Subcutaneous abdominal adipose tissue (tissue), 5 donors: Measurements from ENCODE around the gene CRISPLD2.

Source experiments
- H3K27ac ChIP-seq: one replicate; pipeline ENCODE4 v1.7.0; 2013; ENCODE audit warnings: low read depth, mild to moderate bottlenecking, inconsistent platforms, low read length, moderate library complexity
- H3K27me3 ChIP-seq, 5 donors: one replicate each; pipeline ENCODE4 v1.7.0; 2013; ENCODE audit warnings: low read length in 5 of 5, inconsistent platforms in 1 of 5; ENCODE audit not compliant: control insufficient read depth in 5 of 5, insufficient read depth in 4 of 5
- H3K36me3 ChIP-seq, 5 donors: one replicate each; pipeline ENCODE4 v1.7.0; 2013; ENCODE audit warnings: low read length in 5 of 5; ENCODE audit not compliant: control insufficient read depth in 5 of 5, insufficient read depth in 5 of 5
- H3K4me1 ChIP-seq, 5 donors: one replicate each; pipeline ENCODE4 v1.7.0; 2013; ENCODE audit warnings: low read length in 5 of 5, mild to moderate bottlenecking in 3 of 5, moderate library complexity in 1 of 5; ENCODE audit not compliant: control insufficient read depth in 5 of 5, insufficient read depth in 5 of 5
- H3K4me3 ChIP-seq, 5 donors: one replicate each; pipeline ENCODE4 v1.7.0; 2013; ENCODE audit warnings: low read length in 5 of 5, low read depth in 1 of 5
- H3K9ac ChIP-seq, 5 donors: one replicate each; pipeline ENCODE4 v1.7.0; 2013; ENCODE audit warnings: low read length in 5 of 5, mild to moderate bottlenecking in 4 of 5, moderate library complexity in 3 of 5
- H3K9me3 ChIP-seq, 5 donors: one replicate each; pipeline ENCODE4 v1.7.0; 2013; ENCODE audit warnings: low read length in 5 of 5; ENCODE audit not compliant: control insufficient read depth in 5 of 5
- donor health status: healthy.
- donor health status: healthy.
- donor health status: healthy.
- donor health status: healthy.
- donor health status: healthy.

Gene CRISPLD2

GRCh38 chr16:84911486-84912216, 91.9 kb downstream of the CRISPLD2 start:
- no peaks in the 10 kb centered on the region for H3K9me3 ChIP-seq
- no peak overlapping the region for H3K9ac ChIP-seq
- peaks cover 0 to 16% (median 6%) of the 10 kb centered on the region in 5 donors for H3K4me1 ChIP-seq
- H3K36me3 ChIP-seq: peaks cover 0 to 4% (median 0%) of the 10 kb centered on the region in 5 donors
- H3K27ac ChIP-seq: no peak overlapping the region
- peaks cover 3 to 19% (median 4%) of the 10 kb centered on the region in 5 donors for H3K27me3 ChIP-seq
- H3K4me3 ChIP-seq: no peak overlapping the region

DNA sequence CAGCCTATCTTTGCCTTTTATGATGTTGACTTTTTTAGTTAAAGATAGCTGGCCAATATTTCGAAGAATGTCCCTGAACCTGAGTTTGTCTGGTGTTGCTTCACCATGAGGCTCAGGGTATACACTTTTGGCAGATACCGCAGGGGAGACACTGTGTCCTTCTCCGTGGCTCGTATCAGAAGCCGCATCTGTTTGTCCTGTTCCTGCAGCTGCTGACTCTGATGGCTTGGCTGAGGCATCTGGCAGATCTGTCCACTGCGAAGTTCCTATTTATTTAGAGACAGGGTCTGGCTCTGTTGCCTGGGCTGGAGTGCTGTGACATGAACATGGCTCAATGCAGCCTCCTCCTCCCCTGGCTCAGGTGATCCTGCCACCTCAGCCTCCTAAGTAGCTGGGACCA, 93.5 kb downstream of the CRISPLD2 start:
- Histone ChIP-seq H3K9me3 (no peaks in the 10 kb centered on the region), H3K36me3 (no peaks in the 10 kb centered on the region), H3K9ac (no peak overlapping the region), H3K4me3 (no peak overlapping the region), H3K4me1 (peaks cover 0 to 12% (median 0%) of the 10 kb centered on the region in 5 donors), H3K27ac (no peak overlapping the region), H3K27me3 (peaks cover 3 to 31% (median 4%) of the 10 kb centered on the region in 5 donors)

- Histone ChIP-seq H3K27me3 (peaks cover 3 to 40% (median 9%) of the 10 kb centered on the region in 5 donors), H3K4me3 (no peak overlapping the region), H3K27ac (no peak overlapping the region), H3K9ac (no peak overlapping the region), H3K36me3 (no peaks in the 10 kb centered on the region), H3K9me3 (no peaks in the 10 kb centered on the region), H3K4me1 (peaks cover 0 to 12% (median 0%) of the 10 kb centered on the region in 5 donors)
Measured at GRCh38 chr16:84914273-84914672, 94.5 kb downstream of the CRISPLD2 start.

- Histone ChIP-seq H3K9me3 (no peaks in the 10 kb centered on the region), H3K27me3 (peaks cover 3 to 43% (median 9%) of the 10 kb centered on the region in 5 donors), H3K4me1 (peaks cover 0 to 15% (median 3%) of the 10 kb centered on the region in 5 donors), H3K9ac (no peak overlapping the region), H3K27ac (no peak overlapping the region), H3K4me3 (no peak overlapping the region), H3K36me3 (no peaks in the 10 kb centered on the region)
Measured at GRCh38 chr16:84916178-84916577, 96.4 kb downstream of the CRISPLD2 start.

GRCh38 chr16:84916850-84917249, 97.1 kb downstream of the CRISPLD2 start:
- H3K9me3 ChIP-seq: no peaks in the 10 kb centered on the region
- no peak overlapping the region for H3K9ac ChIP-seq
- H3K36me3 ChIP-seq: no peaks in the 10 kb centered on the region
- peaks cover 0 to 15% (median 1%) of the 10 kb centered on the region in 5 donors for H3K4me1 ChIP-seq
- H3K27me3 ChIP-seq: peaks cover 3 to 43% (median 9%) of the 10 kb centered on the region in 5 donors
- no peak overlapping the region for H3K4me3 ChIP-seq
- H3K27ac ChIP-seq: no peak overlapping the region

DNA sequence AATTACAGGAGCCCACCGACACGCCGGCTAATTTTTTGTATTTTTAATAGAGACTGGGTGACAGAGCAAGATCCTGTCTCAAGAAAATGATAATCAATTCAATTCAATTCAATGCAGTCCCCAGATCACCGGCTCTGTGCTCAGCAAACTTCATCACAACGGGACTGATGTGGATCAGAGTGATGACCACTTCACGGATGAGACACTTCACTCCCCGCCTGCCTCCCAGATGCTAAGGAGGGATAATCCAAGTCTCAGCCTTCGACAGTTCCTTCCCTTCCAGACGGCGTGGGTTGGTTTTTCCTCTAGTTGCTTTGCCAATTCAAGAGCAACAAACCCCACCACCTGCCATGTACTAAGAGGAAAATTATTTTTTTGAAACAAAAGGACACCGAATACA, 97.7 kb downstream of the CRISPLD2 start:
- peaks cover 3 to 21% (median 4%) of the 10 kb centered on the region in 5 donors for H3K4me1 ChIP-seq
- no peaks in the 10 kb centered on the region for H3K36me3 ChIP-seq
- no peaks in the 10 kb centered on the region for H3K9me3 ChIP-seq
- peaks cover 3 to 43% (median 9%) of the 10 kb centered on the region in 5 donors for H3K27me3 ChIP-seq
- no peak overlapping the region for H3K27ac ChIP-seq
- H3K9ac ChIP-seq: no peak overlapping the region
- H3K4me3 ChIP-seq: no peak overlapping the region

GRCh38 chr16:84918006-84918909, 98.5 kb downstream of the CRISPLD2 start:
- no peaks in the 10 kb centered on the region for H3K9me3 ChIP-seq
- H3K4me1 ChIP-seq: peaks cover 4 to 27% (median 11%) of the 10 kb centered on the region in 5 donors
- H3K4me3 ChIP-seq: no peak overlapping the region
- no peak overlapping the region for H3K9ac ChIP-seq
- H3K27me3 ChIP-seq: peaks cover 3 to 40% (median 9%) of the 10 kb centered on the region in 5 donors
- no peak overlapping the region for H3K27ac ChIP-seq
- H3K36me3 ChIP-seq: no peaks in the 10 kb centered on the region

DNA sequence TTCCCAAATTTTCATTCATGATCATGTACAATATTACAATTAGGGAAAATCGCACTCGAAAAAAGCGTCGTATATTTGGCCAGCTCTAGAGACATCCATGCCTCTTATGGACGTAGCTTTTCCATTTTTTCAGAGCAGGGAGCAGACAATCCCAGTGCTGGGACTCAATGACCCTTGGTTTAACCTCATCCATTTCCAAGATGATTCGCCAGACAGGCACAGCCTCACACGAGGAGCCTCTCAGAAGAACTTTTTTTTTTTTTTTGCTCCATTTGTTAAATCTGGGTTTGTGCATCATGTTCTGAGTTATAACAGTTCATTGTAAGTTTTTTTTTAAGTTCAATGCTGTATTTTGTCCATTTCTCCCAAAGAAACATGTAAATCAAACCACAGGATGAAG, 99.5 kb downstream of the CRISPLD2 start:
- no peak overlapping the region for H3K9ac ChIP-seq
- H3K27ac ChIP-seq: no peak overlapping the region
- H3K4me1 ChIP-seq: peaks cover 4 to 25% (median 18%) of the 10 kb centered on the region in 5 donors
- no peak overlapping the region for H3K4me3 ChIP-seq
- H3K27me3 ChIP-seq: peaks cover 0 to 36% (median 9%) of the 10 kb centered on the region in 5 donors
- H3K36me3 ChIP-seq: no peaks in the 10 kb centered on the region
- no peaks in the 10 kb centered on the region for H3K9me3 ChIP-seq

DNA sequence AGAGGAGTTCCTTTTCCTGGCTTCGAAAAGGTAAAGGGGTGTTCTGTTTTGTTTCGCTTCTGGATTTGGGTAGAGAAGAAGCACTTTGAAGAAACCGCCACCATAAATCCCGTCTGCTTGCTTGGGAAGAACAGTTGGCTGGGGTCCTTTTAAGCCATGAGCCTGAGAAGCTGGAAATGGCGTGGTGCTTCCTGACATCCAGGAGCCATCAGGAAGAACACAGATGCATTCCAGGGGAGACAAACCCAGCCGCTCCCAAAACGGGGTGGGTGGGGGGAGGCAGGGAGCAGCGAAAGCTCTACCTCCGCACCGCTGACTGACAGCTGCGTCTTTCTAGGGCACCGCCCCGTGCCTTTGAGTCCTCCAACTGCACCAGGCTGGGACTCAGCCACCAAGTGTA, 99.9 kb downstream of the CRISPLD2 start:
- H3K36me3 ChIP-seq: no peaks in the 10 kb centered on the region
- H3K4me1 ChIP-seq: peaks cover 4 to 25% (median 22%) of the 10 kb centered on the region in 5 donors
- no peaks in the 10 kb centered on the region for H3K9me3 ChIP-seq
- H3K27me3 ChIP-seq: peaks cover 0 to 36% (median 9%) of the 10 kb centered on the region in 5 donors
- no peak overlapping the region for H3K9ac ChIP-seq
- H3K4me3 ChIP-seq: no peak overlapping the region
- H3K27ac ChIP-seq: no peak overlapping the region

DNA sequence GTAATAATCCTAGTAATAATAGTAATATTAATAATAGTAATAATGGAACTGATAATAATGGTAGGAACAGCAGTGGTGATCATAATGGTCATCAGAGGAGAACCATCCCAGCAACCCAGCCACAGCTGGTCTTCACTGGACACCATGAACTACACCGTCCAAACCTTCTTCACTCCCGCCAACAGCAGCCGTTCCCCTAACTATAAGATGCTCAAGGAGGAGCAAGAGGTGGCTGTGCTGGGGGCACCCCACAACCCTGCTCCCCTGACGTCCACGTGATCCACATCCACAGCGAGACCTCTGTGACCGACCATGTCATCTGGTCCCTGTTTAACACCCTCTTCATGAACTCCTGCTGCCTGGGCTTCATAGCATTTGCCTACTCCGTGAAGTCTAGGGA, 100.5 kb downstream of the CRISPLD2 start:
- H3K9me3 ChIP-seq: no peaks in the 10 kb centered on the region
- H3K36me3 ChIP-seq: no peaks in the 10 kb centered on the region
- peaks cover 4 to 31% (median 27%) of the 10 kb centered on the region in 5 donors for H3K4me1 ChIP-seq
- H3K4me3 ChIP-seq: no peak overlapping the region
- no peak overlapping the region for H3K27ac ChIP-seq
- H3K27me3 ChIP-seq: peaks cover 0 to 38% (median 12%) of the 10 kb centered on the region in 5 donors
- no peak overlapping the region for H3K9ac ChIP-seq
